ENCODE results near the gene TESK2.

DNA sequence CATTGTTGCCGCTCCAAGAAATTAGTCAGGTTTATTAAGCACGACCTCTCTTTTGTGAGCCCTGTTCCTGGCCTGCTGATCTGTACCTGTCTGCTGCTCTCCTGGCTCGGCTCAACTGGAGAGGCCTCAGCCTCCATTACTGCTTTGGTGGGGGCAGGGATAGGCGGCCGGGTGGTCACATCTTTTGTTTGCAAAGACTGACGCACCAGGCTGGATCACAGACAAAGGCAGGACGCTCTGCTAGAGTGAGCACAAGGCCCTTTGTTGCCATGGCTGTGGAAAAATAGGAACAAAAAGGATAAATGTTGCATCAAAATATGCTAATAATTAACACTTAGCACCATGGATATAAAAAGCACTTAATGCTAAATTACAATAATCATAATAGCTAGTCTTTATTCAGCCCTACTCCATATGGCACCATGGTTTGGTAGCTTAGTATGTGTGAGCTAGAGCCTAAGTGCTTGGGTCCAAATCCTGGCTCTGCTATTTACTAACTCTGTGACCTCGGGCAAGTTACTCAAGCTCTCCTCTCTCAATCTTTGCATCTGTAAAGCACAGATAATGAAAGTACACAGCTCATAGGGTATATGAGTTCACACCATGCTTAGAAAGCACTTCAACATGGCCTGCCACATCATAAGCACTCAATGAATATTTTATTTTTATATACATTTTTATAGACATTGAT is 193.2 kb downstream of the TESK2 start:
- no peak for TF ChIP-seq POLR2AphosphoS5 (IDR thresholded peaks at IDR 0.05; ENCODE audit: borderline replicate concordance, low read depth, low read length)
- TF ChIP-seq EZH2 (IDR thresholded peaks at IDR 0.05) = no peak
- TF ChIP-seq FOXP2 (optimal IDR thresholded peaks at IDR 0.05; ENCODE audit: control extremely low read depth, extremely low read length, insufficient read depth) = no peak
